SU-DHL-6 (cell line): Measurements from ENCODE around the gene KIF16B.

Source experiments
- EZH2phosphoT487 ChIP-seq: fragments of 200-600 bp; sonication (generic), shearing (Covaris generic); conservative IDR thresholded peaks from 2 replicates; pipeline ENCODE4 v1.6.1; 2018; ENCODE audit warnings: mild to moderate bottlenecking, antibody characterized with exemption, low read length, moderate library complexity, mixed read lengths
- TF ChIP-seq, protein P1 (sequence below): fragments of 200-600 bp; sonication (generic); IDR thresholded peaks from one replicate; pipeline ENCODE4 v1.5.1; 2017; ENCODE audit warnings: antibody characterized with exemption, mild to moderate bottlenecking, low read length, moderate library complexity; ENCODE audit not compliant: insufficient read depth, poor library complexity, severe bottlenecking

GRCh38 chr20:16283307-16283706 is 289.9 kb downstream of the KIF16B start:
- TF ChIP-seq, protein P1, sequence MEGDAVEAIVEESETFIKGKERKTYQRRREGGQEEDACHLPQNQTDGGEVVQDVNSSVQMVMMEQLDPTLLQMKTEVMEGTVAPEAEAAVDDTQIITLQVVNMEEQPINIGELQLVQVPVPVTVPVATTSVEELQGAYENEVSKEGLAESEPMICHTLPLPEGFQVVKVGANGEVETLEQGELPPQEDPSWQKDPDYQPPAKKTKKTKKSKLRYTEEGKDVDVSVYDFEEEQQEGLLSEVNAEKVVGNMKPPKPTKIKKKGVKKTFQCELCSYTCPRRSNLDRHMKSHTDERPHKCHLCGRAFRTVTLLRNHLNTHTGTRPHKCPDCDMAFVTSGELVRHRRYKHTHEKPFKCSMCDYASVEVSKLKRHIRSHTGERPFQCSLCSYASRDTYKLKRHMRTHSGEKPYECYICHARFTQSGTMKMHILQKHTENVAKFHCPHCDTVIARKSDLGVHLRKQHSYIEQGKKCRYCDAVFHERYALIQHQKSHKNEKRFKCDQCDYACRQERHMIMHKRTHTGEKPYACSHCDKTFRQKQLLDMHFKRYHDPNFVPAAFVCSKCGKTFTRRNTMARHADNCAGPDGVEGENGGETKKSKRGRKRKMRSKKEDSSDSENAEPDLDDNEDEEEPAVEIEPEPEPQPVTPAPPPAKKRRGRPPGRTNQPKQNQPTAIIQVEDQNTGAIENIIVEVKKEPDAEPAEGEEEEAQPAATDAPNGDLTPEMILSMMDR = no peak
- TF ChIP-seq EZH2phosphoT487 = no peak
